CD14-positive monocyte (primary cell): ENCODE measurements around the gene SERPING1. TPM values are rescaled to one million over a fixed set of nuclear protein-coding genes. Genes with fewer than 3 reads are reported as not detected.

Experiments used
- DNase-seq, 3 donors: peaks; one replicate each; pipeline ENCODE4 v3.0.0-alpha.2; 2011 to 2022
- H2AFZ ChIP-seq: 2 replicates; pipeline ENCODE4 v1.6.0; 2012; ENCODE audit warnings: mild to moderate bottlenecking, low read depth, low read length, inconsistent platforms; ENCODE audit not compliant: insufficient read depth, poor library complexity, severe bottlenecking
- H3K27ac ChIP-seq, 2 donors: 1 replicate in 1 of 2; 2 replicates in 1 of 2; pipeline ENCODE4 v1.5.1; 2012 to 2013; ENCODE audit warnings: low read length in 2 of 2, control low read depth in 1 of 2, inconsistent platforms in 1 of 2, low read depth in 1 of 2, mild to moderate bottlenecking in 1 of 2
- H3K27me3 ChIP-seq, 2 donors: one replicate each; pipeline versions ENCODE4 v1.6.0 to v1.6.1; 2011 to 2013; ENCODE audit warnings: low read length in 2 of 2; ENCODE audit not compliant: control insufficient read depth in 2 of 2, insufficient read depth in 2 of 2
- H3K36me3 ChIP-seq, 2 donors: replicated peaks in 1 of 2; 1 replicate in 1 of 2; 2 replicates in 1 of 2; pipeline versions ENCODE4 v1.5.1 to v1.6.1; 2012 to 2013; ENCODE audit warnings: low read length in 2 of 2, control low read depth in 1 of 2, inconsistent platforms in 1 of 2, mild to moderate bottlenecking in 1 of 2; ENCODE audit not compliant: insufficient read depth in 2 of 2, control insufficient read depth in 1 of 2
- H3K4me1 ChIP-seq, 2 donors: 1 replicate in 1 of 2; 2 replicates in 1 of 2; pipeline versions ENCODE4 v1.5.1 to v1.6.1; 2012 to 2013; ENCODE audit warnings: low read length in 2 of 2, control low read depth in 1 of 2, inconsistent platforms in 1 of 2, mild to moderate bottlenecking in 1 of 2, moderate library complexity in 1 of 2; ENCODE audit not compliant: insufficient read depth in 2 of 2, control insufficient read depth in 1 of 2
- H3K4me2 ChIP-seq: replicated peaks from 2 replicates; pipeline ENCODE3; 2012; ENCODE audit warnings: low read length, moderate library complexity, mild to moderate bottlenecking; ENCODE audit not compliant: poor library complexity, severe bottlenecking; ENCODE audit errors: extremely low read depth
- H3K4me3 ChIP-seq, 3 experiments: fragments of 200-600 bp in 1 of 3; sonication (generic) in 1 of 3; replicated peaks in 1 of 3; 1 replicate in 2 of 3; 2 replicates in 1 of 3; pipeline ENCODE4 v1.5.1; 2011 to 2013; ENCODE audit warnings: low read length in 3 of 3, mild to moderate bottlenecking in 3 of 3, control low read depth in 2 of 3, low read depth in 2 of 3, inconsistent platforms in 1 of 3, moderate library complexity in 1 of 3
- H3K79me2 ChIP-seq: 2 replicates; pipeline ENCODE4 v1.6.0; 2012; ENCODE audit warnings: mild to moderate bottlenecking, control low read depth, inconsistent platforms, low read length, moderate library complexity; ENCODE audit not compliant: insufficient read depth
- H3K9ac ChIP-seq: 2 replicates; pipeline ENCODE4 v1.6.0; 2017; ENCODE audit warnings: low read length, mild to moderate bottlenecking; ENCODE audit not compliant: insufficient read depth, poor library complexity, severe bottlenecking
- H3K9me3 ChIP-seq, 2 donors: replicated peaks in 1 of 2; 1 replicate in 1 of 2; 2 replicates in 1 of 2; pipeline versions ENCODE4 v1.5.1 to v1.6.1; 2012 to 2013; ENCODE audit warnings: low read length in 2 of 2, control low read depth in 1 of 2; ENCODE audit not compliant: control insufficient read depth in 1 of 2, insufficient read depth in 1 of 2
- H4K20me1 ChIP-seq: 2 replicates; pipeline ENCODE4 v1.6.0; 2012; ENCODE audit warnings: mild to moderate bottlenecking, low read length, control low read depth, moderate library complexity; ENCODE audit not compliant: insufficient read depth
- H3K27ac Mint-ChIP-seq, 7 donors: one replicate each; pipeline ENCODE4 v1.8.0; 2020; ENCODE audit warnings: mild to moderate bottlenecking in 7 of 7, mixed read lengths in 7 of 7, moderate library complexity in 6 of 7, inconsistent platforms in 2 of 7
- H3K27me3 Mint-ChIP-seq, 3 donors: one replicate each; pipeline ENCODE4 v1.8.0; 2021 to 2022; ENCODE audit warnings: low read depth in 3 of 3, mild to moderate bottlenecking in 3 of 3, mixed read lengths in 3 of 3, moderate library complexity in 3 of 3, inconsistent platforms in 1 of 3
- H3K36me3 Mint-ChIP-seq, 2 donors: one replicate each; pipeline ENCODE4 v1.8.0; 2020; ENCODE audit warnings: mixed read lengths in 2 of 2, inconsistent platforms in 1 of 2, mild to moderate bottlenecking in 1 of 2
- H3K4me1 Mint-ChIP-seq: one replicate; pipeline ENCODE4 v1.8.0; 2020; ENCODE audit warnings: mild to moderate bottlenecking, mixed read lengths
- H3K4me3 Mint-ChIP-seq, 2 donors: one replicate each; pipeline ENCODE4 v1.8.0; 2020; ENCODE audit warnings: mild to moderate bottlenecking in 2 of 2, mixed read lengths in 2 of 2, moderate library complexity in 1 of 2
- H3K9me3 Mint-ChIP-seq, 7 donors: one replicate each; pipeline ENCODE4 v1.8.0; 2020 to 2022; ENCODE audit warnings: mixed read lengths in 7 of 7, mild to moderate bottlenecking in 6 of 7, moderate library complexity in 6 of 7, inconsistent platforms in 2 of 7
- WGBS: methylation state at CpG from one replicate; pipeline ENCODE4 v1.1.5; 2013; ENCODE audit warnings: missing lambda C conversion rate; ENCODE audit not compliant: insufficient coverage; 5-methylcytosine and 5-hydroxymethylcytosine counted together
- intact Hi-C, 2 donors: fragments of 100-400 bp; cut with micrococcal nuclease; formaldehyde crosslinking; loops; one replicate each; pipeline versions ENCODE4 v1.15.0 to v1.15.1; 2023
- polyA plus RNA-seq, 3 donors: library from polyadenylated mRNA; depleted of rRNA in 1 of 3; unstranded in 2 of 3; stranded (reverse) in 1 of 3; fragments of 300-500 nt in 2 of 3; fragments of >200 nt in 1 of 3; fragmentation: Illumina TruSeq in 2 of 3; gene quantifications; 1 replicate in 2 of 3; 2 replicates in 1 of 3; pipeline ENCODE4 v1.2.3, GENCODE V29; 2012 to 2021
- TF ChIP-seq, protein P1 (sequence below): fragments of 200-600 bp; IDR thresholded peaks from one replicate; pipeline ENCODE4 v1.8.0; 2022; ENCODE audit warnings: antibody characterized with exemption, mild to moderate bottlenecking

SERPING1 gene
- polyA plus RNA-seq, 3 donors, result 7.3 to 10.8 (median 8.5) TPM

DNA sequence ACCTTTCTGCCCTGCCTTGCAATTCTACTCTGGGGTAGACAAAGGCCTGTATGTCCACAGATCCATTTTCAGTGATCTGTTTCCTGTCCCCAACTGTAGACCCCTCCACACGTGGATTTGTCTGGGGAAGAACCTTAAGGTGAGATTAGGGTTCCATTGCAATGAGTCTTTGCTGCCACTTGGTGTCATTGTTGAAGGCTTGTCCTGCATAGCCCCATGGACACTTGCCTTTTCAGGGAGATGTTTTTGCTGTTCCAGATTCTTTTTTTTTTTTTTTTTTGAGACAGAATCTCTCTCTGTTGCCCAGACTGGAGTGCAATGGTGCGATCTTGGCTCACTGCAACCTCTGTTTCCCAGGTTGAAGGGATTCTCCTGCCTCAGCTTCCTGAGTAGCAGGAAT, 21.8 kb downstream of the SERPING1 start:
- Histone ChIP-seq H3K27me3 (no peaks in the 10 kb centered on the region), H3K9me3 (peaks cover 8 to 9% of the 10 kb centered on the region in 2 donors), H3K4me1 (no peaks in the 10 kb centered on the region), H3K9ac (no peak overlapping the region), H2AFZ (no peak overlapping the region), H3K36me3 (no peaks in the 10 kb centered on the region), H3K27ac (no peak overlapping the region), H4K20me1 (no peaks in the 10 kb centered on the region), H3K4me3 (no peak overlapping the region), H3K79me2 (no peaks in the 10 kb centered on the region), H3K4me2 (no peak overlapping the region)
- intact Hi-C loops, result no loop called here
- Mint-ChIP-seq H3K9me3 (peaks cover 7 to 29% (median 14%) of the 10 kb centered on the region in 7 donors), H3K36me3 (no peaks in the 10 kb centered on the region), H3K4me1 (no peaks in the 10 kb centered on the region), H3K27ac (no peak overlapping the region), H3K27me3 (peaks cover 0 to 2% (median 0%) of the 10 kb centered on the region in 3 donors), H3K4me3 (no peak overlapping the region)
- TF ChIP-seq, protein P1, sequence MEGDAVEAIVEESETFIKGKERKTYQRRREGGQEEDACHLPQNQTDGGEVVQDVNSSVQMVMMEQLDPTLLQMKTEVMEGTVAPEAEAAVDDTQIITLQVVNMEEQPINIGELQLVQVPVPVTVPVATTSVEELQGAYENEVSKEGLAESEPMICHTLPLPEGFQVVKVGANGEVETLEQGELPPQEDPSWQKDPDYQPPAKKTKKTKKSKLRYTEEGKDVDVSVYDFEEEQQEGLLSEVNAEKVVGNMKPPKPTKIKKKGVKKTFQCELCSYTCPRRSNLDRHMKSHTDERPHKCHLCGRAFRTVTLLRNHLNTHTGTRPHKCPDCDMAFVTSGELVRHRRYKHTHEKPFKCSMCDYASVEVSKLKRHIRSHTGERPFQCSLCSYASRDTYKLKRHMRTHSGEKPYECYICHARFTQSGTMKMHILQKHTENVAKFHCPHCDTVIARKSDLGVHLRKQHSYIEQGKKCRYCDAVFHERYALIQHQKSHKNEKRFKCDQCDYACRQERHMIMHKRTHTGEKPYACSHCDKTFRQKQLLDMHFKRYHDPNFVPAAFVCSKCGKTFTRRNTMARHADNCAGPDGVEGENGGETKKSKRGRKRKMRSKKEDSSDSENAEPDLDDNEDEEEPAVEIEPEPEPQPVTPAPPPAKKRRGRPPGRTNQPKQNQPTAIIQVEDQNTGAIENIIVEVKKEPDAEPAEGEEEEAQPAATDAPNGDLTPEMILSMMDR, result no peak
- no CpG with 5 or more reads among the region's 2 CpGs for WGBS
- DNase-seq, result no peak

DNA sequence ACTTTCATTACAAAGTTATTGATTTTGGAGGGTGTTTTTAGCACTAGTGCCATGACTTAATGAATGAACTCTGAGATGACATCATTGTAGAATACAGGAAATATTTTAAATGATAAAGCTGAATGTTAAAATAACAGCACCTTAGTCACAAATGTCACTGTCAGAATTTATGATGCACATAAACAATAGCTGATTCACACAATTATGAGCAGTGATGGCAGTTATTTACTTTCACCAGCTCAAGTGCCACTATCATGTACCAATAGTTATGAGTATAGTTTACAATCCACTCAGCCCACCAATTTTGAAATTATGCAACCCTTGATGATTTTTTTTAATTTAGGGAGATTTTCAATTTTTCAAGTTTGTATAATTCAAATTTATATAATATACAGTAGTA, 23.0 kb downstream of the SERPING1 start:
- H3K27ac Mint-ChIP-seq, result no peak overlapping the region
- Histone ChIP-seq H3K27me3 (no peaks in the 10 kb centered on the region), H3K79me2 (no peaks in the 10 kb centered on the region), H3K4me3 (no peak overlapping the region), H3K4me2 (no peak overlapping the region), H3K36me3 (no peaks in the 10 kb centered on the region), H2AFZ (no peak overlapping the region), H3K9me3 (peaks cover 8 to 9% of the 10 kb centered on the region in 2 donors), H4K20me1 (no peaks in the 10 kb centered on the region), H3K27ac (no peak overlapping the region), H3K4me1 (no peaks in the 10 kb centered on the region), H3K9ac (no peak overlapping the region)
- DNase-seq, result no peak
- no peaks in the 10 kb centered on the region for H3K36me3 Mint-ChIP-seq
- H3K4me3 Mint-ChIP-seq, result no peak overlapping the region
- H3K4me1 Mint-ChIP-seq, result no peaks in the 10 kb centered on the region
- peaks cover 0 to 2% (median 0%) of the 10 kb centered on the region in 3 donors for H3K27me3 Mint-ChIP-seq
- intact Hi-C loops, result no loop called here
- TF ChIP-seq, protein P1, result no peak
- H3K9me3 Mint-ChIP-seq, result peaks cover 7 to 29% (median 14%) of the 10 kb centered on the region in 7 donors
